HCT116 (cell line): Measurements from ENCODE around the gene ERC1. TPM values are rescaled to one million over a fixed set of nuclear protein-coding genes. Genes with fewer than 3 reads are reported as not detected.

Experiments used
- ATAC-seq: fragments of 200-7000 bp; cut with Tn5 transposase; 2 replicates; pipeline ENCODE4 v1.9.1; 2020; ENCODE audit warnings: mild to moderate bottlenecking, moderate library complexity
- BruUV-seq: library from RNA; stranded (reverse); fragments of 400-500 nt; replicated peaks from 2 replicates; lab custom pipeline; 2021; lab: Mats Ljungman, UMichigan
- CTCF ChIA-PET: fragments of 300-600 bp; sonication (Branson Sonifier 250); formaldehyde crosslinking; loops from one replicate; lab custom pipeline; 2021; ENCODE audit warnings: antibody characterized with exemption; lab: Charles Lee
- POLR2A ChIA-PET: fragments of 300-600, 350-600 bp; sonication (Branson Sonifier 250); formaldehyde crosslinking; loops from one replicate; lab custom pipeline; 2021; ENCODE audit warnings: antibody characterized with exemption; lab: Charles Lee
- RAD21 ChIA-PET, 2 experiments: fragments of 300-600 bp; sonication (Branson Sonifier 250); formaldehyde crosslinking; loops; one replicate each; lab custom pipeline; 2023; ENCODE audit warnings: low total read pairs in 2 of 2; ENCODE audit not compliant: uncharacterized antibody in 2 of 2, unreplicated experiment in 2 of 2, low non-redundant PET in 1 of 2; lab: Charles Lee
- DNase-seq: peaks from one replicate; pipeline ENCODE4 v3.0.0-alpha.2; 2010; ENCODE audit warnings: low read depth, low spot score
- H2AFZ ChIP-seq: fragments of 200-600 bp; shearing (Covaris generic), sonication (generic); 2 replicates; pipeline ENCODE4 v1.6.1; 2017; ENCODE audit warnings: low read depth, mixed run types, mixed read lengths, antibody characterized with exemption, low read length; ENCODE audit not compliant: poor library complexity, severe bottlenecking
- H3K27ac ChIP-seq: 2 replicates; pipeline ENCODE4 v1.5.1; 2012; ENCODE audit warnings: low read depth, low read length
- H3K27me3 ChIP-seq: fragments of 200-600 bp; sonication (generic); 2 replicates; pipeline ENCODE4 v1.6.1; 2016; ENCODE audit warnings: mixed run types, low read length, mixed read lengths; ENCODE audit not compliant: insufficient read depth
- H3K36me3 ChIP-seq, 2 experiments: fragments of 200-500 bp in 1 of 2; fragments of 200-600 bp in 1 of 2; sonication (Bioruptor generic) in 1 of 2; sonication (generic) in 1 of 2; 2 replicates each; pipeline versions ENCODE4 v1.5.1 to v1.6.1; 2014 to 2016; ENCODE audit warnings: low read length in 2 of 2, inconsistent platforms in 1 of 2, mixed read lengths in 1 of 2, mixed run types in 1 of 2; ENCODE audit not compliant: insufficient read depth in 2 of 2, control insufficient read depth in 1 of 2
- H3K4me1 ChIP-seq, 2 experiments: fragments of 200-600 bp in 1 of 2; sonication (generic) in 1 of 2; 2 replicates each; pipeline versions ENCODE4 v1.5.1 to v1.6.1; 2012 to 2017; ENCODE audit warnings: low read length in 2 of 2, inconsistent platforms in 1 of 2, mild to moderate bottlenecking in 1 of 2, mixed read lengths in 1 of 2, mixed run types in 1 of 2, moderate library complexity in 1 of 2; ENCODE audit not compliant: insufficient read depth in 2 of 2, control insufficient read depth in 1 of 2
- H3K4me2 ChIP-seq: fragments of 200-600 bp; sonication (generic); 2 replicates; pipeline ENCODE4 v1.6.1; 2017; ENCODE audit warnings: mixed run types, low read length, mixed read lengths
- H3K4me3 ChIP-seq, 2 experiments: fragments of 200-600 bp in 1 of 2; sonication (generic) in 1 of 2; replicated peaks in 1 of 2; 2 replicates each; pipeline ENCODE4 v1.5.1; 2011 to 2016; ENCODE audit warnings: low read length in 2 of 2, control low read depth in 1 of 2, low read depth in 1 of 2, mild to moderate bottlenecking in 1 of 2, mixed read lengths in 1 of 2, mixed run types in 1 of 2
- H3K79me2 ChIP-seq: fragments of 200-600 bp; sonication (generic); 2 replicates; pipeline ENCODE4 v1.6.1; 2017; ENCODE audit warnings: mild to moderate bottlenecking, mixed run types, low read length, moderate library complexity, mixed read lengths; ENCODE audit not compliant: insufficient read depth
- H3K9ac ChIP-seq: fragments of 200-600 bp; sonication (generic); 2 replicates; pipeline ENCODE4 v1.6.1; 2016; ENCODE audit warnings: low read length, mixed read lengths
- H3K9me2 ChIP-seq: fragments of 200-600 bp; sonication (generic), shearing (Covaris generic); 2 replicates; pipeline ENCODE4 v1.6.1; 2017; ENCODE audit warnings: mixed run types, mild to moderate bottlenecking, moderate library complexity; ENCODE audit not compliant: insufficient read depth
- H3K9me3 ChIP-seq, 2 experiments: fragments of 200-500 bp in 1 of 2; fragments of 200-600 bp in 1 of 2; sonication (Bioruptor generic) in 1 of 2; sonication (generic) in 1 of 2; 2 replicates each; pipeline ENCODE4 v1.6.1; 2014 to 2017; ENCODE audit warnings: low read length in 2 of 2, mixed read lengths in 2 of 2, inconsistent platforms in 1 of 2, low read depth in 1 of 2, mild to moderate bottlenecking in 1 of 2, mixed run types in 1 of 2, moderate library complexity in 1 of 2; ENCODE audit not compliant: control insufficient read depth in 1 of 2, insufficient read depth in 1 of 2
- H4K20me1 ChIP-seq: fragments of 200-600 bp; sonication (generic), shearing (Covaris generic); 2 replicates; pipeline ENCODE4 v1.6.1; 2017; ENCODE audit warnings: mixed run types, mild to moderate bottlenecking, moderate library complexity; ENCODE audit not compliant: insufficient read depth
- ATF3 ChIP-seq: IDR thresholded peaks from 2 replicates; pipeline ENCODE4 v1.6.1; 2012
- CEBPB ChIP-seq: IDR thresholded peaks from 2 replicates; pipeline ENCODE4 v1.6.1; 2012; ENCODE audit warnings: low read depth
- ELF1 ChIP-seq: IDR thresholded peaks from 2 replicates; pipeline ENCODE4 v1.6.1; 2012; ENCODE audit warnings: low read depth, borderline replicate concordance
- MAX ChIP-seq: IDR thresholded peaks from 2 replicates; pipeline ENCODE4 v1.6.1; 2012
- POLR2A ChIP-seq: IDR thresholded peaks from 2 replicates; pipeline ENCODE4 v1.7.0; 2011; ENCODE audit warnings: borderline replicate concordance; ENCODE audit not compliant: insufficient read depth, insufficient read length; ENCODE audit errors: extremely low read depth
- RAD21 ChIP-seq: IDR thresholded peaks from 2 replicates; pipeline ENCODE4 v1.6.1; 2012; ENCODE audit warnings: low read depth, mild to moderate bottlenecking
- REST ChIP-seq: IDR thresholded peaks from 2 replicates; pipeline ENCODE4 v1.6.1; 2012; ENCODE audit warnings: low read depth
- SP1 ChIP-seq: IDR thresholded peaks from 2 replicates; pipeline ENCODE4 v1.6.1; 2012; ENCODE audit warnings: low read depth
- TCF7L2 ChIP-seq: IDR thresholded peaks from 2 replicates; pipeline ENCODE4 v1.7.0; 2011; ENCODE audit warnings: borderline replicate concordance, inconsistent platforms; ENCODE audit not compliant: insufficient read depth, insufficient read length; ENCODE audit errors: extremely low read depth
- YY1 ChIP-seq: IDR thresholded peaks from 2 replicates; pipeline ENCODE4 v1.6.1; 2011; ENCODE audit warnings: low read length, low read depth, moderate library complexity, mild to moderate bottlenecking; ENCODE audit not compliant: insufficient replicate concordance; ENCODE audit errors: extremely low read depth
- ZBTB33 ChIP-seq: IDR thresholded peaks from 2 replicates; pipeline ENCODE4 v1.6.1; 2011; ENCODE audit warnings: mild to moderate bottlenecking, low read length, moderate library complexity; ENCODE audit not compliant: insufficient replicate concordance; ENCODE audit errors: extremely low read depth
- ZFX ChIP-seq: fragments of 450-650 bp; IDR thresholded peaks from 2 replicates; pipeline ENCODE4 v1.6.1; 2017
- intact Hi-C: fragments of 100-400 bp; cut with micrococcal nuclease; formaldehyde crosslinking; loops from 2 replicates; pipeline ENCODE4 v1.10.0; 2022
- total RNA-seq: library from RNA; stranded (reverse); gene quantifications from one replicate; pipeline ENCODE4 v1.2.1, GENCODE V29; 2021; ENCODE audit not compliant: unreplicated experiment

ERC1 gene
- total RNA-seq, 1 experiment from 2014 or later = 41.9 TPM

GRCh38 chr12:1533205-1533601 lies 542.2 kb downstream of the ERC1 start (continued):
- TF ChIP-seq ZBTB33 (no peak), MAX (no peak), SP1 (no peak), REST (no peak)

- Histone ChIP-seq H3K36me3 (no peaks in the 10 kb centered on the region), H3K4me2 (no peak overlapping the region), H3K27me3 (peaks cover 37% of the 10 kb centered on the region), H3K27ac (no peak overlapping the region), H3K9ac (no peak overlapping the region), H3K4me1 (no peaks in the 10 kb centered on the region), H3K4me3 (no peak overlapping the region), H2AFZ (no peak overlapping the region), H3K79me2 (no peaks in the 10 kb centered on the region), H3K9me2 (no peaks in the 10 kb centered on the region), H4K20me1 (no peaks in the 10 kb centered on the region), H3K9me3 (no peaks in the 10 kb centered on the region)
- ATAC-seq (no peak), DNase-seq (no peak)
- TF ChIP-seq ZBTB33 (no peak), TCF7L2 (no peak), ATF3 (no peak), ZFX (no peak), CEBPB (no peak), RAD21 (no peak), YY1 (no peak), SP1 (no peak), POLR2A (no peak), ELF1 (no peak)
- intact Hi-C loops = no loop called here
- ChIA-PET CTCF (no interaction called here), RAD21 (no interaction called here), POLR2A (no interaction called here)
- no TSS peak for BruUV-seq
Measured at GRCh38 chr12:1533602-1534304, 542.7 kb downstream of the ERC1 start.
